Measurements from ENCODE around the gene MACROD2.

GRCh38 chr20:15759594-15759993, 1764.3 kb downstream of the MACROD2 start:
- peak in 1 of 12 donors; percentile 12 for TF ChIP-seq CTCF (IDR thresholded peaks at IDR 0.05)
- no peak for TF ChIP-seq POLR2A (IDR thresholded peaks at IDR 0.05)
